Measurements from ENCODE around the gene EIF3B. TPM values are rescaled to one million over a fixed set of nuclear protein-coding genes. Genes with fewer than 3 reads are reported as not detected.
A peak's percentile ranks its signal among the peaks of the same experiment; 100 is the strongest.
"Not testable (repeated sequence)": the region's sequence is repeated elsewhere in the genome, so short reads cannot be mapped to it uniquely, and the experiment has no call there.

EIF3B gene
- total and polyA plus RNA-seq, 9 of the 15 experiments (the other 6 are each of a cell fraction or from before 2014, with no cell fraction given): 25.9 to 494 (median 357) TPM

GRCh38 chr7:2314956-2315530 lies 39.6 kb upstream of the EIF3B start (continued):
- not testable (repeated sequence) for TF ChIP-seq ZBTB40 (IDR thresholded peaks at IDR 0.05); JUND (IDR thresholded peaks at IDR 0.05; ENCODE audit: borderline replicate concordance, low read depth, low read length); NR2C2 (tag; IDR thresholded peaks at IDR 0.05)
- 0 out of 2 replicates have a peak, but pooled peaks have one; percentile 13 for TF ChIP-seq ZBTB40 (CRISPR knock-in tag; IDR thresholded peaks at IDR 0.05)
- peak; percentile 20; the same call in 1 of the 2 replicates for TF ChIP-seq ZBTB2 (IDR thresholded peaks at IDR 0.05)
- TF ChIP-seq JUND (tag; IDR thresholded peaks at IDR 0.05; ENCODE audit: borderline replicate concordance, low read depth, low read length): 0 out of 3 replicates have a peak, but pooled peaks have one; percentile 13
- peak; percentile 97 for TF ChIP-seq ZNF24 (IDR thresholded peaks at IDR 0.05)
- TF ChIP-seq NR2C2 (CRISPR knock-in tag; IDR thresholded peaks at IDR 0.05): 0 out of 2 replicates have a peak, but pooled peaks have one; percentile 12
- peak in 1 of 2 experiments; percentile 86; a peak in 1 of 4 replicates for TF ChIP-seq HDAC1 (IDR thresholded peaks at IDR 0.05)
- TF ChIP-seq TSC22D4 (tag; IDR thresholded peaks at IDR 0.05): peak; percentile 90

All from K562 (cell line).